NCI-H1436 (cell line): ENCODE results near the gene SH3TC2.

Experiments
- DNase-seq: peaks from one replicate; lab custom pipeline; 2025; lab: John Stamatoyannopoulos, UW

The SH3TC2 gene

GRCh38 chr5:149028161-149028560 is 34.7 kb downstream of the SH3TC2 start:
- DNase-seq, result no peak

- DNase-seq, result no peak
These were observed 35.2 kb downstream of the SH3TC2 start for GRCh38 chr5:149027636-149028035.

GRCh38 chr5:149024943-149025342 is 37.9 kb downstream of the SH3TC2 start:
- no peak for DNase-seq

GRCh38 chr5:149024477-149024876 is 38.4 kb downstream of the SH3TC2 start:
- DNase-seq, result no peak

GRCh38 chr5:149022200-149022599 is 40.7 kb downstream of the SH3TC2 start:
- DNase-seq, result no peak

GRCh38 chr5:149019679-149020078 is 43.2 kb downstream of the SH3TC2 start:
- DNase-seq, result no peak

- no peak for DNase-seq
These were observed 43.9 kb downstream of the SH3TC2 start for GRCh38 chr5:149018909-149019443.

- DNase-seq, result no peak
These were observed 45.2 kb downstream of the SH3TC2 start for GRCh38 chr5:149017636-149018035.

- no peak for DNase-seq
These were observed 47.3 kb downstream of the SH3TC2 start for GRCh38 chr5:149015561-149015960.

GRCh38 chr5:149015126-149015525 is 47.7 kb downstream of the SH3TC2 start:
- DNase-seq, result no peak

GRCh38 chr5:149014571-149015031 is 48.3 kb downstream of the SH3TC2 start:
- no peak for DNase-seq

- DNase-seq, result no peak
These were observed 49.1 kb downstream of the SH3TC2 start for GRCh38 chr5:149013796-149014195.

- DNase-seq, result no peak
These were observed 50.5 kb downstream of the SH3TC2 start for GRCh38 chr5:149012350-149012749.

GRCh38 chr5:149011728-149012127 is 51.1 kb downstream of the SH3TC2 start:
- DNase-seq, result no peak

- no peak for DNase-seq
These were observed 51.8 kb downstream of the SH3TC2 start for GRCh38 chr5:149011084-149011483.

- DNase-seq, result no peak
These were observed 55.7 kb downstream of the SH3TC2 start for GRCh38 chr5:149007174-149007573.

- DNase-seq, result no peak
These were observed 56.4 kb downstream of the SH3TC2 start for GRCh38 chr5:149006426-149006825.

GRCh38 chr5:149005077-149005892 is 57.6 kb downstream of the SH3TC2 start:
- DNase-seq, result no peak

GRCh38 chr5:149004559-149004958 is 58.3 kb downstream of the SH3TC2 start:
- DNase-seq, result no peak

- no peak for DNase-seq
These were observed 59.8 kb downstream of the SH3TC2 start for GRCh38 chr5:149002761-149003689.

- DNase-seq, result no peak
These were observed 60.8 kb downstream of the SH3TC2 start for GRCh38 chr5:149002053-149002452.

- no peak for DNase-seq
These were observed 61.7 kb downstream of the SH3TC2 start for GRCh38 chr5:149001162-149001561.

GRCh38 chr5:148999741-149000140 is 63.1 kb downstream of the SH3TC2 start:
- DNase-seq, result no peak
